SH-SY5Y (cell line): ENCODE results near the gene ARHGAP28.

ENCODE experiments used
- GATA2 ChIP-seq: IDR thresholded peaks from 2 replicates; pipeline ENCODE4 v1.6.1; 2011; ENCODE audit warnings: mild to moderate bottlenecking, low read depth, low read length
- GATA3 ChIP-seq: IDR thresholded peaks from 2 replicates; pipeline ENCODE4 v1.6.1; 2011; ENCODE audit warnings: low read depth, mild to moderate bottlenecking, low read length, moderate library complexity

ARHGAP28 gene

GRCh38 chr18:6746386-6746960, 17.0 kb downstream of the ARHGAP28 start:
- TF ChIP-seq GATA3 (no peak), GATA2 (no peak)

- TF ChIP-seq GATA3, result no peak
- no peak for TF ChIP-seq GATA2
Measured at GRCh38 chr18:6747646-6748045, 18.1 kb downstream of the ARHGAP28 start.

- TF ChIP-seq GATA3 (no peak), GATA2 (no peak)
Measured at GRCh38 chr18:6748241-6748640, 18.7 kb downstream of the ARHGAP28 start.

- TF ChIP-seq GATA3, result no peak
Measured at GRCh38 chr18:6750411-6750810, 20.9 kb downstream of the ARHGAP28 start.

GRCh38 chr18:6751222-6751621, 21.7 kb downstream of the ARHGAP28 start:
- TF ChIP-seq GATA3, result no peak
- TF ChIP-seq GATA2, result no peak

- no peak for TF ChIP-seq GATA3
- no peak for TF ChIP-seq GATA2
Measured at GRCh38 chr18:6752202-6752860, 22.8 kb downstream of the ARHGAP28 start.

GRCh38 chr18:6755107-6755506, 25.6 kb downstream of the ARHGAP28 start:
- TF ChIP-seq GATA2 (no peak), GATA3 (no peak)

- TF ChIP-seq GATA2 (no peak), GATA3 (no peak)
Measured at GRCh38 chr18:6757931-6758330, 28.4 kb downstream of the ARHGAP28 start.

- TF ChIP-seq GATA3 (no peak), GATA2 (no peak)
Measured at GRCh38 chr18:6759579-6759978, 30.1 kb downstream of the ARHGAP28 start.

GRCh38 chr18:6763524-6763923, 34.0 kb downstream of the ARHGAP28 start:
- TF ChIP-seq GATA2 (no peak), GATA3 (no peak)

GRCh38 chr18:6764382-6764781, 34.9 kb downstream of the ARHGAP28 start:
- TF ChIP-seq GATA2, result no peak
- no peak for TF ChIP-seq GATA3

GRCh38 chr18:6773777-6774176, 44.3 kb downstream of the ARHGAP28 start:
- TF ChIP-seq GATA3, result no peak
- TF ChIP-seq GATA2, result no peak

GRCh38 chr18:6775237-6775636, 45.7 kb downstream of the ARHGAP28 start:
- TF ChIP-seq GATA3 (no peak), GATA2 (no peak)

GRCh38 chr18:6775702-6776101, 46.2 kb downstream of the ARHGAP28 start:
- TF ChIP-seq GATA2 (no peak), GATA3 (no peak)

- TF ChIP-seq GATA2 (no peak), GATA3 (no peak)
Measured at GRCh38 chr18:6776188-6776587, 46.7 kb downstream of the ARHGAP28 start.

GRCh38 chr18:6777509-6777908, 48.0 kb downstream of the ARHGAP28 start:
- no peak for TF ChIP-seq GATA3
- no peak for TF ChIP-seq GATA2
